HFF-Myc (cell line): ENCODE results near the gene MYEOV.

ENCODE experiments used
- DNase-seq: peaks from one replicate; pipeline ENCODE4 v3.0.0-alpha.2; 2011; ENCODE audit warnings: low read depth; ENCODE audit errors: extremely low read depth
- H3K4me3 ChIP-seq: replicated peaks from 2 replicates; pipeline ENCODE4 v1.5.1; 2011; ENCODE audit warnings: low read depth, mild to moderate bottlenecking, control low read depth, low read length
- CTCF ChIP-seq: IDR thresholded peaks from 2 replicates; pipeline ENCODE4 v1.5.1; 2012; ENCODE audit warnings: mild to moderate bottlenecking, low read depth, low read length, control low read depth; ENCODE audit errors: missing control alignments

Gene MYEOV

DNA sequence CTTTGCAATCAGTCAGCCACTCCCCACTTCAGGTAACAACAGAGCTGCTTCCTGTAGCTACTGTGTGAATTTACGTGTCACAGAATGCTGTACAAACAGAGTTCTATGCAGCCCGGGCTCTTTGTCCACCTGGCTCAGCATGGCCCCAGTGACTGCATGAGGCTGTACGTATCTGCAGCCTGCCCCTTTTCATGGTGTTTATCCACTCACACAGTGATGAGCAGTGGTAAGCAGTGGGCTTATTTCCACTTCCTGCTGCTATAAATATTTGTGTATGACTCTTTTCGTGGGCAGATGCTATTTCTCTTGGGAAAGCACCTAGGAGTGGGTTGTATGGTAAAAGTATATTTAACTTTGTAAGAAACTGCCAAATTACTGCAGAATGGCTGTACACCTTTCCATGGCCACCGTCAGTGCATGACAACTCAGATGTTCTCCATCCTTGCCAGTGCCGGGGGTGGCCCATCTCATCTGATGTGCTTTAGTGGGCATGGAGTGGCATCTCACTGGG, 43.3 kb downstream of the MYEOV start:
- H3K4me3 ChIP-seq, result no peak overlapping the region
- no peak for DNase-seq
- no peak for TF ChIP-seq CTCF

GRCh38 chr11:69339041-69339733, 45.2 kb downstream of the MYEOV start:
- no peak overlapping the region for H3K4me3 ChIP-seq
- TF ChIP-seq CTCF, result no peak
- no peak for DNase-seq

DNA sequence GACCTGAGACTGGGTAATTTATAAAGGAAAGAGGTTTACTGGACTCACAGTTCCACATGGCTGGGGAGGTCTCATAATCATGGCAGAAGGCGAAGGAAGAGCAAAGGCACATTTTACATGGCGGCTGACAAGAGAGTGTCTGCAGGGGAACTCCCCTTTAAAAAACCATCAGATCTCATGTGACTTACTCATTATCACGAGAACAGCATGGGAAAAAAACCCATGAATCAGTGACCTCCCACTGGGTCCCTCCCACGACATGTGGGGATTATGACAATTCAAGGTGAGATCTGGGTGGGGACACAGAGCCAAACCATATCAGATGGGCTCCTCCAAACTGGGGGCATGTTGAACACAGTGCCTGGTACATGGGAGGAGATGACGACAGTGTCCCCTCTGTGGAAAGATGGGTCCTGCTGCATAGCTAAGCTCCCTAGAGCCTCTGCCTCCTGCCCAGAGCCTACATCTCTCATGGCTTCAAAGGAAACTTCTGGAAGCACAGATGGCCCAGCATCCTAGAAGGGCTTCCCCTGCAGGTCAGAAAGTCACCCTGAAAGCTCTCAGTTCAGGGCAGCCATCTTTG, 46.1 kb downstream of the MYEOV start:
- TF ChIP-seq CTCF, result no peak
- DNase-seq, result no peak

GRCh38 chr11:69342588-69343330, 48.8 kb downstream of the MYEOV start:
- H3K4me3 ChIP-seq, result no peak overlapping the region
- DNase-seq, result no peak
- no peak for TF ChIP-seq CTCF

More for the DNA sequence above, 46.1 kb downstream of the MYEOV start:
- H3K4me3 ChIP-seq, result no peak overlapping the region

GRCh38 chr11:69343401-69344321, 49.7 kb downstream of the MYEOV start:
- no peak for TF ChIP-seq CTCF
- no peak for DNase-seq
- H3K4me3 ChIP-seq, result no peak overlapping the region

DNA sequence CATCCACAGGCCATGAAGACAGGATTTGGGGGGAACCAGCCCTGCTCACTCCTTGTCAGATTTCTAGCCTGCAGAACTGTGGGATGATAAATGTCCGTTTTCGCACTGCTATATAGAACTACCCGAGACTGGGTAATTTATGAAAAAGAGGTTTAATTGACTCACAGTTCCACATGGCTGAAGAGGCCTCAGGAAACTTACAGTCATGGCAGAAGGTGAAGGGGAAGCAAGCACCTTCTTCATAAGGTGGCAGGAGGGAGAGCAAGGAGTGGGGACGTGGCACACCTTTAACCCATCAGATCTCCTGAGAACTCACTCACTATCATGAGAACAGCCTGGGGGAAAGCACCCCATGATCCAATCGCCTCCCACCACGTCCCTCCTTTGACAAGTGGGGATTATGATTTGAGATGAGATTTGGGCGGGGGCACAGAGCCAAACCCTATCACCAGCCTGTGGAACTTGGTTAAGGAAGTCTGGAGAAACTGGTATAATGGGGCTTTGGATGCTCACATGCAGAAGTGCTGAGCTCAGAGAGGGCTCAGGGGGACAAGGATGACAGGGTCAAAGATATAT, 50.7 kb downstream of the MYEOV start:
- H3K4me3 ChIP-seq, result no peak overlapping the region
- no peak for DNase-seq
- TF ChIP-seq CTCF, result no peak
